IMR-90 (cell line): ENCODE results near the gene PRR5. TPM values are rescaled to one million over a fixed set of nuclear protein-coding genes. Genes with fewer than 3 reads are reported as not detected.

Experiments used
- ATAC-seq: fragments of 200-7000 bp; cut with Tn5 transposase; 2 replicates; pipeline ENCODE4 v1.9.1; 2020; ENCODE audit warnings: low read depth, mild to moderate bottlenecking, moderate library complexity
- BruUV-seq: library from RNA; stranded (reverse); fragments of 400-500 nt; replicated peaks from 2 replicates; lab custom pipeline; 2021; lab: Mats Ljungman, UMichigan
- CTCF ChIA-PET: fragments of 300-600 bp; formaldehyde crosslinking; extraction: SDS; loops from one replicate; lab custom pipeline; 2021; ENCODE audit warnings: antibody characterized with exemption; lab: Yijun Ruan, JAX
- POLR2A ChIA-PET: fragments of 300-600 bp; sonication (Branson Sonifier 250); formaldehyde crosslinking; loops from one replicate; lab custom pipeline; 2022; ENCODE audit warnings: antibody characterized with exemption; ENCODE audit not compliant: unreplicated experiment; lab: Charles Lee
- DNase-seq: peaks from one replicate; pipeline ENCODE4 v3.0.0; 2013
- H2AFZ ChIP-seq: replicated peaks from 2 replicates; pipeline ENCODE3; 2013; ENCODE audit warnings: low read length, mild to moderate bottlenecking; ENCODE audit not compliant: poor library complexity
- H2AK5ac ChIP-seq: 2 replicates; pipeline ENCODE4 v1.6.1; 2013; ENCODE audit warnings: low read depth, low read length, inconsistent platforms
- H2AK9ac ChIP-seq: replicated peaks from 2 replicates; pipeline ENCODE3; 2013; ENCODE audit warnings: mild to moderate bottlenecking, low read depth, low read length, moderate library complexity; ENCODE audit not compliant: poor library complexity
- H2BK120ac ChIP-seq: 2 replicates; pipeline ENCODE4 v1.6.1; 2013; ENCODE audit warnings: low read depth, low read length, inconsistent platforms
- H2BK15ac ChIP-seq: 3 replicates; pipeline ENCODE4 v1.6.1; 2013; ENCODE audit warnings: low read depth, low read length, inconsistent platforms
- H2BK20ac ChIP-seq: 2 replicates; pipeline ENCODE4 v1.6.1; 2013; ENCODE audit warnings: low read depth, mild to moderate bottlenecking, inconsistent platforms, low read length, moderate library complexity
- H2BK5ac ChIP-seq: 2 replicates; pipeline ENCODE4 v1.6.1; 2013; ENCODE audit warnings: mild to moderate bottlenecking, low read depth, low read length, inconsistent platforms; ENCODE audit not compliant: poor library complexity, severe bottlenecking
- H3K14ac ChIP-seq: replicated peaks from 2 replicates; pipeline ENCODE4 v1.6.1; 2013; ENCODE audit warnings: low read depth, low read length, inconsistent platforms
- H3K18ac ChIP-seq: 2 replicates; pipeline ENCODE4 v1.6.1; 2013; ENCODE audit warnings: low read depth, low read length, control low read depth
- H3K23ac ChIP-seq: 2 replicates; pipeline ENCODE4 v1.6.1; 2013; ENCODE audit warnings: low read depth, low read length, inconsistent platforms
- H3K27ac ChIP-seq: 2 replicates; pipeline ENCODE4 v1.5.1; 2013; ENCODE audit warnings: mild to moderate bottlenecking, control low read depth, low read length; ENCODE audit not compliant: insufficient read depth
- H3K27me3 ChIP-seq: 2 replicates; pipeline ENCODE4 v1.6.1; 2013; ENCODE audit warnings: low read length; ENCODE audit not compliant: control insufficient read depth, insufficient read depth
- H3K36me3 ChIP-seq: 2 replicates; pipeline ENCODE4 v1.6.1; 2013; ENCODE audit warnings: low read length, mixed read lengths; ENCODE audit not compliant: control insufficient read depth, insufficient read depth
- H3K4ac ChIP-seq: 2 replicates; pipeline ENCODE4 v1.6.1; 2013; ENCODE audit warnings: low read depth, low read length, inconsistent platforms
- H3K4me1 ChIP-seq: 2 replicates; pipeline ENCODE4 v1.6.1; 2013; ENCODE audit warnings: low read length, mixed read lengths; ENCODE audit not compliant: control insufficient read depth, insufficient read depth
- H3K4me2 ChIP-seq: 2 replicates; pipeline ENCODE4 v1.6.1; 2013; ENCODE audit warnings: low read depth, mild to moderate bottlenecking, control low read depth, low read length, moderate library complexity
- H3K4me3 ChIP-seq: 2 replicates; pipeline ENCODE4 v1.5.1; 2013; ENCODE audit warnings: low read depth, mild to moderate bottlenecking, control low read depth, low read length, moderate library complexity; ENCODE audit not compliant: insufficient read depth
- H3K56ac ChIP-seq: 2 replicates; pipeline ENCODE4 v1.6.1; 2013; ENCODE audit warnings: low read length, inconsistent platforms; ENCODE audit not compliant: insufficient read depth; ENCODE audit errors: extremely low read depth
- H3K79me1 ChIP-seq, 2 experiments: 2 replicates each; pipeline ENCODE4 v1.6.1; 2013; ENCODE audit warnings: low read length in 2 of 2, inconsistent platforms in 1 of 2, low read depth in 1 of 2
- H3K9ac ChIP-seq: 2 replicates; pipeline ENCODE4 v1.6.1; 2013; ENCODE audit warnings: low read depth, low read length, control low read depth
- H3K9me1 ChIP-seq: 2 replicates; pipeline ENCODE4 v1.6.1; 2013; ENCODE audit warnings: low read length, inconsistent platforms; ENCODE audit not compliant: insufficient read depth
- H3K9me3 ChIP-seq: 2 replicates; pipeline ENCODE4 v1.6.1; 2013; ENCODE audit warnings: low read length; ENCODE audit not compliant: control insufficient read depth, insufficient read depth
- H4K20me1 ChIP-seq: 2 replicates; pipeline ENCODE4 v1.6.1; 2013; ENCODE audit warnings: low read length, inconsistent platforms; ENCODE audit not compliant: insufficient read depth
- H4K5ac ChIP-seq: 2 replicates; pipeline ENCODE4 v1.6.1; 2013; ENCODE audit warnings: mild to moderate bottlenecking, low read depth, low read length, control low read depth
- H4K8ac ChIP-seq, 2 experiments: 2 replicates each; pipeline ENCODE4 v1.6.1; 2013; ENCODE audit warnings: low read depth in 2 of 2, low read length in 2 of 2, control low read depth in 1 of 2, inconsistent platforms in 1 of 2
- H4K91ac ChIP-seq: 2 replicates; pipeline ENCODE4 v1.6.1; 2013; ENCODE audit warnings: low read depth, low read length, inconsistent platforms; ENCODE audit not compliant: insufficient read depth
- ELK1 ChIP-seq: fragments of 150-350 bp; IDR thresholded peaks from 2 replicates; pipeline ENCODE4 v1.6.1; 2016; ENCODE audit warnings: low read depth, mild to moderate bottlenecking, low read length, moderate library complexity, borderline replicate concordance
- FOS ChIP-seq: fragments of 150-350 bp; IDR thresholded peaks from 2 replicates; pipeline ENCODE4 v1.6.1; 2016; ENCODE audit warnings: low read depth, low read length
- MAZ ChIP-seq: IDR thresholded peaks from 2 replicates; pipeline ENCODE4 v1.6.1; 2012; ENCODE audit warnings: low read depth, mild to moderate bottlenecking, low read length, improper control_type of control experiment, moderate library complexity, borderline replicate concordance
- RCOR1 ChIP-seq: IDR thresholded peaks from 2 replicates; pipeline ENCODE4 v1.6.1; 2012; ENCODE audit warnings: mild to moderate bottlenecking, low read length, improper control_type of control experiment; ENCODE audit not compliant: insufficient replicate concordance
- RFX5 ChIP-seq: IDR thresholded peaks from 2 replicates; pipeline ENCODE4 v1.8.0; 2012; ENCODE audit warnings: low read depth, mild to moderate bottlenecking, low read length, moderate library complexity
- WGBS, 2 experiments: methylation state at CpG; one replicate each; pipeline versions ENCODE4 v1.1.5 to v1.1.7; 2013; ENCODE audit warnings: missing lambda C conversion rate in 2 of 2; ENCODE audit not compliant: insufficient read length in 1 of 2; ENCODE audit errors: extremely low coverage in 2 of 2; 5-methylcytosine and 5-hydroxymethylcytosine counted together
- dilution Hi-C: fragments of 300-500 bp; cut with HindIII; formaldehyde crosslinking; loops from one replicate; pipeline ENCODE4 v1.14.3; 2018; ENCODE audit warnings: low sequenced_read_pairs; ENCODE audit not compliant: unreplicated experiment
- in situ Hi-C: fragments of 300-500 bp; cut with MboI; formaldehyde crosslinking; loops from 3 replicates; pipeline ENCODE4 v1.14.3; 2019; ENCODE audit warnings: low sequenced_read_pairs, inconsistent platforms, mixed read lengths
- intact Hi-C: fragments of 100-400 bp; cut with micrococcal nuclease; formaldehyde crosslinking; loops from 2 replicates; pipeline ENCODE4 v1.10.0; 2022
- polyA plus RNA-seq, 3 experiments: library from polyadenylated mRNA; depleted of rRNA; stranded (reverse); fragments of >200 nt; gene quantifications; 2 replicates each; pipeline ENCODE4 v1.2.3, GENCODE V29; 2012; ENCODE audit warnings: low replicate concordance in 1 of 3
- total RNA-seq: library from RNA; depleted of rRNA; stranded (reverse); fragments of >200 nt; gene quantifications from 2 replicates; pipeline ENCODE4 v1.2.3, GENCODE V29; 2012
- TF ChIP-seq, protein P1 (sequence below): conservative IDR thresholded peaks from 2 replicates; pipeline ENCODE4 v1.5.1; 2012; ENCODE audit warnings: mild to moderate bottlenecking, low read depth, low read length, improper control_type of control experiment

Gene PRR5
- total and polyA plus RNA-seq, 2 of the 4 experiments (the other 2 are of a cell fraction): 8.1 to 24.3 TPM

GRCh38 chr22:44683237-44683636 is 18.8 kb upstream of the PRR5 start:
- Histone ChIP-seq H2BK5ac (no peak overlapping the region), H3K27me3 (no peaks in the 10 kb centered on the region), H3K4me2 (no peak overlapping the region), H2AFZ (peak overlapping the region; percentile 35), H4K5ac (no peak overlapping the region), H2BK120ac (no peak overlapping the region), H3K4ac (no peak overlapping the region), H3K27ac (no peak overlapping the region), H2AK9ac (no peak overlapping the region), H2AK5ac (no peak overlapping the region), H3K23ac (no peak overlapping the region), H3K4me3 (no peak overlapping the region), H3K36me3 (no peaks in the 10 kb centered on the region), H3K9me1 (peaks cover 20% of the 10 kb centered on the region), H4K20me1 (peaks cover 9% of the 10 kb centered on the region), H3K9me3 (no peaks in the 10 kb centered on the region), H3K4me1 (peaks cover 20% of the 10 kb centered on the region), H4K91ac (no peak overlapping the region), H2BK20ac (no peak overlapping the region), H2BK15ac (no peak overlapping the region), H3K56ac (no peak overlapping the region), H3K14ac (no peak overlapping the region), H3K79me1 (peaks cover 6 to 20% of the 10 kb centered on the region in 2 experiments; a peak in 3 of 4 replicates), H3K9ac (no peak overlapping the region), H4K8ac (no peak overlapping the region), H3K18ac (no peak overlapping the region)
- no peak for ATAC-seq
- dilution Hi-C loops: no loop called here
- in situ Hi-C loops: no loop called here
- WGBS, 2 experiments: no CpG with 5 or more reads among the region's 5 CpGs
- ChIA-PET POLR2A (no interaction called here), CTCF (interaction anchor here (1.1 kb wide), 1 partner anchor 57 kb away, joined by 3 read pairs; no protein-coding TSS in a partner anchor)
- intact Hi-C loops: no loop called here
- TF ChIP-seq MAZ (no peak), RFX5 (no peak), ELK1 (no peak), RCOR1 (no peak), FOS (no peak)
- TF ChIP-seq, protein P1, sequence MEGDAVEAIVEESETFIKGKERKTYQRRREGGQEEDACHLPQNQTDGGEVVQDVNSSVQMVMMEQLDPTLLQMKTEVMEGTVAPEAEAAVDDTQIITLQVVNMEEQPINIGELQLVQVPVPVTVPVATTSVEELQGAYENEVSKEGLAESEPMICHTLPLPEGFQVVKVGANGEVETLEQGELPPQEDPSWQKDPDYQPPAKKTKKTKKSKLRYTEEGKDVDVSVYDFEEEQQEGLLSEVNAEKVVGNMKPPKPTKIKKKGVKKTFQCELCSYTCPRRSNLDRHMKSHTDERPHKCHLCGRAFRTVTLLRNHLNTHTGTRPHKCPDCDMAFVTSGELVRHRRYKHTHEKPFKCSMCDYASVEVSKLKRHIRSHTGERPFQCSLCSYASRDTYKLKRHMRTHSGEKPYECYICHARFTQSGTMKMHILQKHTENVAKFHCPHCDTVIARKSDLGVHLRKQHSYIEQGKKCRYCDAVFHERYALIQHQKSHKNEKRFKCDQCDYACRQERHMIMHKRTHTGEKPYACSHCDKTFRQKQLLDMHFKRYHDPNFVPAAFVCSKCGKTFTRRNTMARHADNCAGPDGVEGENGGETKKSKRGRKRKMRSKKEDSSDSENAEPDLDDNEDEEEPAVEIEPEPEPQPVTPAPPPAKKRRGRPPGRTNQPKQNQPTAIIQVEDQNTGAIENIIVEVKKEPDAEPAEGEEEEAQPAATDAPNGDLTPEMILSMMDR: no peak
- no TSS peak for BruUV-seq
- DNase-seq: no peak
